Measurements from ENCODE around the gene CHPF. TPM values are rescaled to one million over a fixed set of nuclear protein-coding genes. Genes with fewer than 3 reads are reported as not detected.

The CHPF gene
- total RNA-seq, 2 experiments from 2014 or later, result 6.4 to 7.8 TPM

GRCh38 chr2:219553463-219553963 is 9.9 kb upstream of the CHPF start:
- peaks cover 26% of the 10 kb centered on the region for H3K27me3 Mint-ChIP-seq
- no peaks in the 10 kb centered on the region for H3K36me3 Mint-ChIP-seq (ENCODE audit: low read depth)
- ChIA-PET POLR2A (no interaction called here), CTCF (interaction anchor here (0.9 to 5.7 kb wide), 3 partner anchors 10 to 89 kb away, joined by 3 to 25 read pairs (median 5); partner anchors contain the start of genes CHPF and TMEM198)
- DNase-seq, result no peak
- H3K27ac Mint-ChIP-seq, result no peak overlapping the region
- no peaks in the 10 kb centered on the region for H3K9me3 Mint-ChIP-seq
- H3K4me1 Mint-ChIP-seq, result peaks cover 2% of the 10 kb centered on the region
- H3K4me3 Mint-ChIP-seq, result peak overlapping the region; percentile 34

- Mint-ChIP-seq H3K36me3 (ENCODE audit: low read depth) (no peaks in the 10 kb centered on the region), H3K4me1 (peaks cover 2% of the 10 kb centered on the region), H3K27me3 (peaks cover 26% of the 10 kb centered on the region), H3K4me3 (peak overlapping the region; percentile 34), H3K9me3 (no peaks in the 10 kb centered on the region), H3K27ac (no peak overlapping the region)
- DNase-seq, result no peak
- ChIA-PET CTCF (interaction anchor here (0.9 to 5.7 kb wide), 5 partner anchors 7 to 90 kb away, joined by 3 to 25 read pairs (median 5); partner anchors contain the start of genes CHPF, GMPPA and TMEM198), POLR2A (no interaction called here)
These were observed 9.5 kb upstream of the CHPF start for GRCh38 chr2:219553168-219553417.

GRCh38 chr2:219552382-219553167 is 9.0 kb upstream of the CHPF start:
- POLR2A ChIA-PET, result no interaction called here
- Mint-ChIP-seq H3K36me3 (ENCODE audit: low read depth) (no peaks in the 10 kb centered on the region), H3K27ac (no peak overlapping the region), H3K9me3 (no peaks in the 10 kb centered on the region), H3K4me3 (peak overlapping the region; percentile 73), H3K4me1 (peaks cover 2% of the 10 kb centered on the region), H3K27me3 (peaks cover 26% of the 10 kb centered on the region)
- DNase-seq, result peak; percentile 77
- CTCF ChIA-PET, result interaction anchor here (1.1 to 5.7 kb wide), 6 partner anchors 8 to 54 kb away, joined by 3 to 25 read pairs (median 6); partner anchors contain the start of genes CHPF, GMPPA and TMEM198

- peaks cover 26% of the 10 kb centered on the region for H3K27me3 Mint-ChIP-seq
These were observed 8.1 kb upstream of the CHPF start for GRCh38 chr2:219551441-219552381.

DNA sequence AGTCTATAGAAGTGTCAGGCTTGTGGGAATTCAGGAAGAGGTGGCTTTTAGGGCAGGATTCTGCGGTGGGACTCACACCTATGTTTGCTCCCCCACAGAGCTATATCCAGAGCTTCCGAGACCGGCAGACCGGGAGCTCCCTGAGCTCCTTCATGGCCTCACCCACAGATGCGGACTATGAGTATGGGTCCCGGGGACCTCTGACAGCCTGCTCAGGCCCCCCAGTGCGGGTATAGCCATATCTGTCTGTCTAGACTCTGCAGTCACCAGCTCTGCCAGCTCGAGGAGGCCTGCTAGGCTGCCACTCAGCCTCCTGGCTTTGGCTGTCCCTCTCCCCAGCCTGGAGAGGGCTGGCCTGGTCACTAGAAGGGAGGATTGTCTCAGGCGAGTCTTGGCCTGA is 6.0 kb upstream of the CHPF start:
- no peak for DNase-seq
- H3K4me1 Mint-ChIP-seq, result peaks cover 5% of the 10 kb centered on the region
- POLR2A ChIA-PET, result no interaction called here
- no peaks in the 10 kb centered on the region for H3K36me3 Mint-ChIP-seq (ENCODE audit: low read depth)
- H3K9me3 Mint-ChIP-seq, result no peaks in the 10 kb centered on the region
- H3K4me3 Mint-ChIP-seq, result no peak overlapping the region
- CTCF ChIA-PET, result interaction anchor here (1.3 to 4.4 kb wide), 3 partner anchors 8 to 93 kb away, joined by 5 to 16 read pairs (median 6); no protein-coding TSS in a partner anchor
- no peak overlapping the region for H3K27ac Mint-ChIP-seq
- peaks cover 38% of the 10 kb centered on the region for H3K27me3 Mint-ChIP-seq

More at GRCh38 chr2:219551441-219552381, 8.1 kb upstream of the CHPF start:
- Mint-ChIP-seq H3K4me3 (peak overlapping the region; percentile 73), H3K4me1 (peaks cover 2% of the 10 kb centered on the region), H3K27ac (peak overlapping the region; percentile 60), H3K9me3 (no peaks in the 10 kb centered on the region), H3K36me3 (ENCODE audit: low read depth) (no peaks in the 10 kb centered on the region)
- no peak for DNase-seq
- POLR2A ChIA-PET, result no interaction called here
- CTCF ChIA-PET, result interaction anchor here (0.8 to 5.7 kb wide), 6 partner anchors 8 to 90 kb away, joined by 3 to 25 read pairs (median 5); partner anchors contain the start of genes CHPF, GMPPA and TMEM198

- no peak overlapping the region for H3K4me3 Mint-ChIP-seq
- H3K27me3 Mint-ChIP-seq, result peaks cover 38% of the 10 kb centered on the region
- no peaks in the 10 kb centered on the region for H3K36me3 Mint-ChIP-seq (ENCODE audit: low read depth)
- CTCF ChIA-PET, result interaction anchor here (1.0 to 4.4 kb wide), 4 partner anchors 8 to 94 kb away, joined by 3 to 16 read pairs (median 6); no protein-coding TSS in a partner anchor
- DNase-seq, result no peak
- peaks cover 10% of the 10 kb centered on the region for H3K4me1 Mint-ChIP-seq
- no peaks in the 10 kb centered on the region for H3K9me3 Mint-ChIP-seq
- H3K27ac Mint-ChIP-seq, result no peak overlapping the region
- POLR2A ChIA-PET, result no interaction called here
These were observed 5.4 kb upstream of the CHPF start for GRCh38 chr2:219548990-219549389.

GRCh38 chr2:219547621-219548020 is 4.0 kb upstream of the CHPF start:
- ChIA-PET POLR2A (no interaction called here), CTCF (no interaction called here)
- Mint-ChIP-seq H3K4me3 (no peak overlapping the region), H3K4me1 (peaks cover 12% of the 10 kb centered on the region), H3K36me3 (ENCODE audit: low read depth) (no peaks in the 10 kb centered on the region), H3K27me3 (peaks cover 29% of the 10 kb centered on the region), H3K9me3 (no peaks in the 10 kb centered on the region), H3K27ac (no peak overlapping the region)
- DNase-seq, result no peak

- Mint-ChIP-seq H3K36me3 (ENCODE audit: low read depth) (no peaks in the 10 kb centered on the region), H3K27ac (no peak overlapping the region), H3K4me1 (peaks cover 25% of the 10 kb centered on the region), H3K27me3 (peaks cover 22% of the 10 kb centered on the region), H3K4me3 (no peak overlapping the region), H3K9me3 (no peaks in the 10 kb centered on the region)
- ChIA-PET CTCF (no interaction called here), POLR2A (no interaction called here)
- no peak for DNase-seq
These were observed 2.3 kb upstream of the CHPF start for GRCh38 chr2:219545943-219546352.

DNA sequence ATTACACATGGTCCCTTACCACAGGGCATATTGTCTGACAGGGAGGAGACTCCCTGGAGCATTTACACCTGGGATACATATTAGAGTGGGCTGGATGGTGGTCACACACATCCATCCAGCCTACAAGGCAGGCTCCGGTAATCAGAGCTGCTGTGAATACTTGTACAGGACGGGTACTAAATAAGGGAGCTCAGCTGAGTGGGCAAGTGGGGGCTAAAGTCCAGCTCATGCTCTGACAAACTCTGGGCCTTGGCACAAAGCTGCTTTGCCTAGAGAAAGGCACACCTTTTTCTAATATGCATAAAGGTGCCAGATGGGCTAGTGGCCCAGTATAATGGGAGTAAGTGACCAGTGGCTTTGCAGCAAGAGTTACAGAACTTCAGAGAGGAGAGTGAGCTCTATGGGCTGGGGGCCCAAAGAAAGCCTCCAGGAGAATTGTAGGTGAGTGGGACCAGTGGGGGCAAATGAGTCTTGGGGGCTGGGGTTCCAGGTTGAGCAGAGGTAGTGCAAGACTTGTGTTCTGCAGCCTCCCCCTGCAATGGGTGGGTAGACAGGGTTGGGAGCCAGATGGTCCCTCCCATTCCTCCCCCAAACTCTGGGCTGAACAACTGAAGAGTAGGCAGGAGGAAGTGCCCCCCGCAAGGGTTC is 1.8 kb upstream of the CHPF start:
- Mint-ChIP-seq H3K27ac (no peak overlapping the region), H3K4me1 (peaks cover 24% of the 10 kb centered on the region), H3K36me3 (ENCODE audit: low read depth) (no peaks in the 10 kb centered on the region), H3K4me3 (peak overlapping the region; percentile 73), H3K9me3 (no peaks in the 10 kb centered on the region), H3K27me3 (peaks cover 18% of the 10 kb centered on the region)
- DNase-seq, result no peak
- CTCF ChIA-PET, result interaction anchor here (1.0 kb wide), 1 partner anchor 14 kb away, joined by 3 read pairs; no protein-coding TSS in a partner anchor
- POLR2A ChIA-PET, result no interaction called here

GRCh38 chr2:219544567-219544966 is 958 bp upstream of the CHPF start:
- Mint-ChIP-seq H3K9me3 (no peaks in the 10 kb centered on the region), H3K27ac (peak overlapping the region; percentile 54), H3K36me3 (ENCODE audit: low read depth) (no peaks in the 10 kb centered on the region), H3K4me3 (peak overlapping the region; percentile 73), H3K4me1 (peaks cover 24% of the 10 kb centered on the region), H3K27me3 (peaks cover 15% of the 10 kb centered on the region)
- ChIA-PET POLR2A (no interaction called here), CTCF (interaction anchor here (1.0 to 4.7 kb wide), 3 partner anchors 15 to 128 kb away, joined by 3 to 39 read pairs (median 3); no protein-coding TSS in a partner anchor)
- no peak for DNase-seq

GRCh38 chr2:219542931-219543595 is 546 bp downstream of the CHPF start:
- Mint-ChIP-seq H3K9me3 (no peaks in the 10 kb centered on the region), H3K4me3 (peak overlapping the region; percentile 84), H3K27ac (peak overlapping the region; percentile 89), H3K36me3 (ENCODE audit: low read depth) (no peaks in the 10 kb centered on the region), H3K4me1 (peaks cover 24% of the 10 kb centered on the region), H3K27me3 (peaks cover 15% of the 10 kb centered on the region)
- DNase-seq, result no peak
- ChIA-PET POLR2A (no interaction called here), CTCF (interaction anchor here (1.0 to 7.3 kb wide), 11 partner anchors 9 to 147 kb away, joined by 3 to 79 read pairs (median 5); partner anchors contain the start of genes GMPPA and SPEG)

Measured in activated CD4-positive, alpha-beta T cell treated with anti-CD3 and anti-CD28 coated beads, Interleukin-2, amount 10 ng/mL, durations not matched to agents 7 days and 5 days (primary cell).